Hepatocyte (in vitro differentiated cells): ENCODE measurements around the gene PRPS1.

ENCODE experiments used
- CTCF ChIP-seq: fragments of 200-600 bp; sonication (generic); IDR thresholded peaks from 2 replicates; pipeline ENCODE4 v1.5.1; 2016; ENCODE audit warnings: antibody characterized with exemption, mild to moderate bottlenecking; ENCODE audit not compliant: poor library complexity
- EZH2 ChIP-seq: fragments of 200-600 bp; sonication (generic); IDR thresholded peaks from 2 replicates; pipeline ENCODE4 v1.6.1; 2016; ENCODE audit warnings: antibody characterized with exemption, mild to moderate bottlenecking, borderline replicate concordance

GRCh38 chrX:107699616-107700015, 71.3 kb downstream of the PRPS1 start:
- no peak for TF ChIP-seq CTCF
- TF ChIP-seq EZH2 = no peak
